ES-I3 (cell line): ENCODE measurements around the gene GNAO1.
"Not testable (repeated sequence)": the region's sequence is repeated elsewhere in the genome, so short reads cannot be mapped to it uniquely, and the experiment has no call there.

ENCODE experiments used
- H3K36me3 ChIP-seq: 2 replicates; pipeline ENCODE4 v1.6.1; 2013; ENCODE audit warnings: mild to moderate bottlenecking, low read length, control low read depth, moderate library complexity; ENCODE audit not compliant: insufficient read depth
- H3K4me1 ChIP-seq: 2 replicates; pipeline ENCODE4 v1.6.1; 2013; ENCODE audit warnings: mild to moderate bottlenecking, control low read depth, low read length; ENCODE audit not compliant: insufficient read depth
- H3K9ac ChIP-seq: 2 replicates; pipeline ENCODE4 v1.6.1; 2013; ENCODE audit warnings: low read depth, mild to moderate bottlenecking, low read length, moderate library complexity
- H3K9me3 ChIP-seq: 2 replicates; pipeline ENCODE4 v1.6.1; 2013; ENCODE audit warnings: mild to moderate bottlenecking, low read length, moderate library complexity; ENCODE audit not compliant: control insufficient read depth, insufficient read depth

The GNAO1 gene

DNA sequence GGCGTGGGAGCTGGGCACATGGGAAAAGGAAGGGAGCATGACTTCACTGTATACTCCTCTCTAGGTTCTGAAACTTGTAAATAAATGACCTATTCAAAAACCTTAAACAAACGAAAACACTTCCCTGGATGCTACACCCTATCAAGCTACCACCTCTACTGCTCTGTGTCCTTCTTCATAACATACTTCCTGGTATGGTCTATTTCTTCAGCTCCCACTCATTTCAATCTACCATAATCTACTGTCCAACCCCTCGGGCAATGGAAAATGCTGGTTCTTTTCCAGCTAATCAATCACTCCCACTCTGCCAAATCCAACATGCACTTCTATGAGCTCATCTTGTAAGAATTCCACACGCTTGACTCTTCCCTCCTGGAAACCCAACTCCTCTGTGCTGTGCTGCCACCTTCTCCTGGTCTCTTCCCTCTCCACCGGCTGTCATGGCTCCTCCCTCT is 191.6 kb downstream of the GNAO1 start:
- no peak overlapping the region for H3K9ac ChIP-seq
- peaks cover 10% of the 10 kb centered on the region; the same call in 1 of the 2 replicates for H3K36me3 ChIP-seq
- no peaks in the 10 kb centered on the region for H3K4me1 ChIP-seq
- H3K9me3 ChIP-seq, result peaks cover 12% of the 10 kb centered on the region

DNA sequence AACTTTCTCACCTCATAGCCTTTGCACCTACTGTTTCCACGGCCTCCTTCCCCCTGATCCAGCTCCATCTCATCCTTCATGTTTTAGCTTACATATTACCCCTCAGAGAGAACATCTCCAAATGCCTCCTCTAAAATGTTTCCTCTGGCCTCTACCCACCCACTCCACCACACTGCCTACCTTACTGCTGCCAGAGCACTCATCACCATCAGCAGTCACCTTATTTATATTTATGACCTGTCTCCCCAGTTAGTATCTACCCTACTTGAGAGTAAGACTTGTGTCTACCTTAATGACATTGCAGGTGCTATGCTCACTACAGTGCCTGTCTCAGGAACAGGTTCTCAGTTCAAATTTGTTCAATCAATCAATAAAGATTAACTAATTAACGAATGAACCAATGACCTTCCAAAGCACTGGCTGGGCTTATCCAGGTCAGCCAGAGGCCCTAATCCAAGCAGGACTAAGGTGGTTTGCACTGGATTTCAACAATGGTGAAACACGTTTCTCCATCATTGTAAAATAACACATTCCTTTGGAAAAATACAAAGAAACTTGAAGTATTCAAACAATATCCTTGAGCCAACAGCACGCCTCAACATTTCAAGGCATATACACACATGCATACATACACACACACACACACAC is 192.9 kb downstream of the GNAO1 start:
- Histone ChIP-seq H3K36me3 (peaks cover 10% of the 10 kb centered on the region), H3K9me3 (peaks cover 9% of the 10 kb centered on the region), H3K9ac (no peak overlapping the region), H3K4me1 (no peaks in the 10 kb centered on the region)

DNA sequence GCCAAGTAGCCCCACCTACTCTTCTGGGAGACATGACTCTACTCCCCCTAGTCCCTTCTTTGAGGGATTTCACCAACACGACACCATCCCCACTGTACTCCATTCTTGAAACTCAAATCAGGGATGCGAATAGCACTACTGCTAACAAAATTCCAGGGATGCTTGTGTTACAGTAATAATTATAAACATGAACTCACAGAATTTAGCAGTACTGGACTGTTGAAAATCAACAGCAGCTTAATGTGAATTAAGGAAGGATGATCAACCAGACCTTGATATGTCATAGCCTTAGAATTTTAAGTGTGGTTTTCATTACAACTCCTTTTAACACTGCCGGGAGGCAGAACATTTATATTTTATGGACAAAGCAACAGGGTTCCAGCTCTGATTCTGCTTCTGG is 196.1 kb downstream of the GNAO1 start:
- no peaks in the 10 kb centered on the region for H3K4me1 ChIP-seq
- peaks cover 8% of the 10 kb centered on the region for H3K36me3 ChIP-seq
- H3K9ac ChIP-seq, result no peak overlapping the region
- peaks cover 4% of the 10 kb centered on the region for H3K9me3 ChIP-seq

DNA sequence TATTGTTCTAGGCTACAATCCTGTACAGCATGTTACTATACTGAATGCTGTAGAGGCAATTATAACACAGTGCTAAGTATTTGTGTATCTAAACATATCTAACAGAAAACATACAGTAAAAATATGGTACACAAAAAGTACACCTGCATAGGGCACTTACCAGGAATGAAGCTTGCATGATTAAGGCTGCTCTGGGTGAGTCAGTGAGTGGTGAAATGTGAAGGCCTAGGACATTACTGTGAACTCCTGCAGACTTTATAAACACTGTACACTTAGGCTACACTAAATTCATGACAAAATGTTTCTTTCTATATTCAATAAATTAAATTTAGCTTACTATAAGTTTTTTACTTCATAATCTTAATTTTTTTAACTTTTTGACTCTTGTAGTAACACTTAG is 196.9 kb downstream of the GNAO1 start:
- Histone ChIP-seq H3K9ac (no peak overlapping the region), H3K4me1 (no peaks in the 10 kb centered on the region), H3K36me3 (peaks cover 8% of the 10 kb centered on the region)

DNA sequence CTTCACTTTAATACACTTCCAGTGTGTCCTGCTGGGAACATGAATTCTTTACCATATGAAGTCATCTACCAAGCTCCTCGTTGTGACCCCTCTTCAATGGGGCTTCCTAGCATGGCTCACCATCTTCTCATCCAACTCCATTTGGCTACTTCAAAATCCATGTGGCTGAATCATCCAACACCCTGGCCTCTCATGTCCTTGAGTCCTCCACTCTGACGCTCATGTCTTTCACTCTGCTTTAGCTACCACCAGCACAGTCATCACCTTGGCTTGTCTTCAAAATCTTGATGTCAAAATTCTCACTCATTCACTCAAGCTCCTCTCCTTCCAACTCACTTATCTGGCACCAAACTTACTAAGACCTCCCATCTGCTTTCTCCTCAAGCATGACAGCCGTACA is 198.3 kb downstream of the GNAO1 start:
- H3K4me1 ChIP-seq, result no peaks in the 10 kb centered on the region
- H3K9me3 ChIP-seq, result peaks cover 4% of the 10 kb centered on the region
- peaks cover 8% of the 10 kb centered on the region for H3K36me3 ChIP-seq
- no peak overlapping the region for H3K9ac ChIP-seq

More for the DNA sequence above, 196.9 kb downstream of the GNAO1 start:
- H3K9me3 ChIP-seq, result peaks cover 4% of the 10 kb centered on the region

DNA sequence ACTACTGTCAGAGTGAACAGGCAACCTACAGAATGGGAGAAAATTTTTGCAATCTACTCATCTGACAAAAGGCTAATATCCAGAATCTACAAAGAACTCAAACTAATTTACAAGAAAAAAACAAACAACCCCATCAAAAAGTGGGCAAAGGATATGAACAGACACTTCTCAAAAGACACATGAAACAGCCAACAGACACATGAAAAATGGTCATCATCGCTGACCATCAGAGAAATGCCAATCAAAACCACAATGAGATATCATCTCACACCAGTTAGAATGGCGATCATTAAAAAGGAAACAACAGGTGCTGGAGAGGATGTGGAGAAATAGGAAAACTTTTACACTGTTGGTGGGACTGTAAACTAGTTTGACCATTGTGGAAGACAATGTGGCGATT is 205.4 kb downstream of the GNAO1 start:
- H3K9me3 ChIP-seq, H3K9ac ChIP-seq, H3K4me1 ChIP-seq, H3K36me3 ChIP-seq: not testable (repeated sequence)

DNA sequence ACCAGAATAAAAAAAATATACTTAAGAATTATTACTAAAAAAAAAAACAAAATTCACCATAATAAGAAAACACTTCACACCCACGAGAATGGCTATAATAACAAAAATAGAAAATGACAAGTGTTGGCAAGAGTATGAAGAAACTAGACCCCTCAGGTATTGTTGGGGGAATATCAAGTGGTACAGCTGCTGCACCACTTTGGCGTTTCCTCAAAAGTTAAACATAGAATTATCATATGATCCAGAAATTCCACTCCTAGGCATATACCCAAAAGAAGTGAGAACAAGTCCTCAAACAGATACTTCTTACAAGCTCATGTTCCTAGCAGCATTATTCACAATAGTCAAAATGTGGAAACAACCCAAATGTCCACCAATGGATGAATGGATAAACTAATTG is 207.8 kb downstream of the GNAO1 start:
- peaks cover 13% of the 10 kb centered on the region; the same call in 1 of the 2 replicates for H3K36me3 ChIP-seq
- H3K4me1 ChIP-seq, result no peaks in the 10 kb centered on the region
- H3K9me3 ChIP-seq, result no peaks in the 10 kb centered on the region
- no peak overlapping the region for H3K9ac ChIP-seq

DNA sequence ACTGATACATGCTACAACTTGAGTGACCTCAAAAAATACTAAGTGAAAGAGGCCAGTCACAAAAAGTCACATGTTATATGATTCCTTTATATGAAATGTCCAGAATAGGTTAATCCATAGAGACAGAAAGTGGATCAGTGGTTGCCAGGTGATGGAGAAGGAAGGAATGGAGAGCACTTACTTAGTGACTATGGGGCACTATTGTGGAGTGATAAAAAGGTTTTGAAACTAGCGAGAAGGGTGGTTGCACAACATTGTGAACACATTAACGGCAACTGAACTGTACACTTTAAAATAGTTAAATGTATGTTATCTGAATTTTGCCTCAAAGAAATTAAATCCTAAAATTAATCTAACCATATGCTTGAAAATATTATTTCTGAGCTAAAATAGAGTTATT is 208.2 kb downstream of the GNAO1 start:
- Histone ChIP-seq H3K9ac (no peak overlapping the region), H3K36me3 (peaks cover 13% of the 10 kb centered on the region; the same call in 1 of the 2 replicates), H3K4me1 (no peaks in the 10 kb centered on the region), H3K9me3 (no peaks in the 10 kb centered on the region)

DNA sequence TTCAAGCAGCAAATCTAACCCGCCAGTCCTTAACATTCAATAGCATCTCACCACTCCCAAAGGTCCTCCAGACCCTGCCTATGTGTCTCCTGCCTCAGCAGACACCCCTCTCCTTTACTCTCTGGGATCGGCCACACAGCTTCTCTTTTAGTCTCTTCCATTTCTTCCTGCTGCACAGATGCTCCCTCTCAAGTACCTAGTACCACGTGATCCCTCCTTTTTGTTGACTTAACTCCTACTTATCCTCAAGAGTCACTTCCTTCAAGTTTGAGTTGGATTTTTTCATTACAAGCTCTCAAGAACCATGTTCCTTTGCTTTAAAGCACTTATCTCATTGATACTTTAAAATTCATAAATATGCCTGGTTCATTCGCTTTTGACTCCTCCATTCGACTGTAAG is 209.2 kb downstream of the GNAO1 start:
- peaks cover 13% of the 10 kb centered on the region; the same call in 1 of the 2 replicates for H3K36me3 ChIP-seq

DNA sequence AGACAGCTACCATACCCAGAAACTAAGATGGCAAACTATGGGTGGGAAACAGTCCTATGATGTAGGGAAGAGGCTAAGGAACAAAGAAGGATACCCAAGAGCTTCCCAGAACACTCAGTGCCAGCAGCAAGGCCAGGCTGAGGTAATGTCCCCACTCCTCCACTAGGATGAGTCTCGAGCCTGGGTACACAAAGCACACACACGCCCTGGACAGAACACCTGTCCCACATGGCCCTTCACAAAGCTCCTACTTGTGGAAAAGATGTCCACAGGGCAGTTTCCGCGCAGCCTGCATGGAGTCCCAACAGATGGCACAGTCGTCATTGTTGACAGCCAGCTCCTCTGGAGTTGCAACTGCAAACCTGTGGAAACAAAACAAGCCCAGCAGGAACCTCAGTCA is 210.2 kb downstream of the GNAO1 start:
- H3K9me3 ChIP-seq, result no peaks in the 10 kb centered on the region
- no peaks in the 10 kb centered on the region for H3K4me1 ChIP-seq

More for the DNA sequence above, 209.2 kb downstream of the GNAO1 start:
- H3K9ac ChIP-seq, result no peak overlapping the region
- no peaks in the 10 kb centered on the region for H3K9me3 ChIP-seq
- no peaks in the 10 kb centered on the region for H3K4me1 ChIP-seq

DNA sequence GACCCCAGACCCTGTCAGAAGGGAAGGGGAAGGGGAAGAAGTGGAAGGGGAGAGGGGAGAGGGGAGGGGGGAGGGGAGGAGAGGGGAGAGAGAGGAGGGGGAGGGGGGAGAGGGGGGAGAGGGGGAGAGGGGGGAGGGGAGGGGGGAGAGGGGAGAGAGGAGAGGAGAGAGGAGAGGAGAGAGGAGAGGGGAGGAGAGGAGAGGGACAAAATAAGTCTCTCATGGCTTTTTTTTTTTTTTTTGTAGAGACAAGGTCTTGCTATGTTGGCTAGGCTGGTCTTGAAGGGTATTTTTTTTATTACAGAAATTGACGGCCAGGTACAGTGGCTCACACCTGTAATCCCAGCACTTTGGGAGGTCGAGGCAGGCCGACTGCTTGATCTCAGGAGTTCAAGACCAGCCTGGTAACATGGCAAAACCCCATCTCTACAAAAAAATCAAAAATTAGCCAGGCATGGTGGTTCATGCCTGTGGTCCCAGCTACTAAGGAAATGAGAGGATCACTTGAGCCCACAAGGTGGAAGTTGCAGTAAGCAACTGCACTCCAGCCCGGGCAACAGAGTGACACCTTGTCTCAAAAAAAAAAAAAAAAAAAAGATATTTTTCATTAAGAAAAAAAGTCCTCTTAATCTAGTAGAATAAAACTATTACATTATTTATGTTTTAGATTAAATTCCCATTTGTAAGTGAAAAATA is 214.8 kb downstream of the GNAO1 start:
- Histone ChIP-seq H3K9me3 (no peaks in the 10 kb centered on the region), H3K9ac (no peak overlapping the region), H3K36me3 (peaks cover 17% of the 10 kb centered on the region; the same call in 1 of the 2 replicates), H3K4me1 (no peaks in the 10 kb centered on the region)

More for the DNA sequence above, 210.2 kb downstream of the GNAO1 start:
- Histone ChIP-seq H3K9ac (no peak overlapping the region; the same call in 1 of the 2 replicates), H3K36me3 (peaks cover 13% of the 10 kb centered on the region; the same call in 1 of the 2 replicates)
